ENCODE data around the gene DLX5.

DLX5 gene

GRCh38 chr7:97001656-97002554 is 22.7 kb downstream of the DLX5 start:
- Histone ChIP-seq H3K36me3 (replicated peaks in 1 of 2; ENCODE audit: control insufficient read depth in 2 of 2, insufficient read depth in 2 of 2, low read length in 2 of 2) (no peaks in the 10 kb centered on the region), H2AK5ac (ENCODE audit: low read depth, low read length) (no peak overlapping the region), H3K4me1 (ENCODE audit: control insufficient read depth in 2 of 2, insufficient read depth in 1 of 2, low read depth in 1 of 2, low read length in 2 of 2) (peaks cover 0 to 7% of the 10 kb centered on the region in 2 donors), H2BK120ac (ENCODE audit: low read depth, low read length) (no peak overlapping the region), H3K4me3 (ENCODE audit: low read length in 2 of 2) (no peak overlapping the region), H4K8ac (ENCODE audit: low read depth, low read length) (no peak overlapping the region), H2BK5ac (ENCODE audit: low read length) (no peak overlapping the region), H3K27ac (replicated peaks; ENCODE audit: low read length) (no peak overlapping the region), H3K79me1 (ENCODE audit: low read depth, low read length) (no peaks in the 10 kb centered on the region), H3K23ac (ENCODE audit: low read depth, low read length, poor library complexity) (no peak overlapping the region), H2BK12ac (ENCODE audit: low read length) (no peak overlapping the region), H3K18ac (ENCODE audit: low read length) (peak overlapping the region; percentile 72), H3K9ac (ENCODE audit: low read depth, low read length, poor library complexity) (no peak overlapping the region), H3K14ac (ENCODE audit: low read length) (no peak overlapping the region), H3K4me2 (ENCODE audit: insufficient read depth, low read length, poor library complexity, severe bottlenecking) (no peak overlapping the region), H2AFZ (ENCODE audit: low read length) (no peak overlapping the region), H3K27me3 (ENCODE audit: control insufficient read depth in 3 of 3, insufficient read depth in 3 of 3, low read depth in 1 of 3, low read length in 3 of 3) (peaks cover 40 to 92% (median 83%) of the 10 kb centered on the region in 3 experiments), H2BK15ac (ENCODE audit: low read length) (no peak overlapping the region), H3K4ac (ENCODE audit: low read length) (no peak overlapping the region), H4K91ac (ENCODE audit: low read depth, low read length, poor library complexity) (no peak overlapping the region), H3K9me3 (replicated peaks in 1 of 2; ENCODE audit: control insufficient read depth in 2 of 2, insufficient read depth in 1 of 2, low read depth in 1 of 2, low read length in 2 of 2) (no peaks in the 10 kb centered on the region)
- WGBS, 2 donors (ENCODE audit: extremely low coverage in 2 of 2, insufficient read length in 2 of 2, insufficient replicate concordance in 1 of 2) = no CpG with 5 or more reads among the region's 39 CpGs
- peak; percentile 23 for DNase-seq (ENCODE audit: low spot score)

GRCh38 chr7:97001221-97001620 is 23.4 kb downstream of the DLX5 start:
- no CpG with 5 or more reads among the region's 3 CpGs for WGBS, 2 donors (ENCODE audit: extremely low coverage in 2 of 2, insufficient read length in 2 of 2, insufficient replicate concordance in 1 of 2)
- Histone ChIP-seq H2AFZ (ENCODE audit: low read length) (no peak overlapping the region), H2BK12ac (ENCODE audit: low read length) (no peak overlapping the region), H3K9ac (ENCODE audit: low read depth, low read length, poor library complexity) (no peak overlapping the region), H3K4ac (ENCODE audit: low read length) (no peak overlapping the region), H3K4me3 (ENCODE audit: low read length in 2 of 2) (no peak overlapping the region), H2BK15ac (ENCODE audit: low read length) (no peak overlapping the region), H3K27me3 (ENCODE audit: control insufficient read depth in 3 of 3, insufficient read depth in 3 of 3, low read depth in 1 of 3, low read length in 3 of 3) (peaks cover 37 to 93% (median 84%) of the 10 kb centered on the region in 3 experiments), H3K36me3 (replicated peaks in 1 of 2; ENCODE audit: control insufficient read depth in 2 of 2, insufficient read depth in 2 of 2, low read length in 2 of 2) (no peaks in the 10 kb centered on the region), H2AK5ac (ENCODE audit: low read depth, low read length) (no peak overlapping the region), H3K4me2 (ENCODE audit: insufficient read depth, low read length, poor library complexity, severe bottlenecking) (no peak overlapping the region), H2BK120ac (ENCODE audit: low read depth, low read length) (no peak overlapping the region), H4K8ac (ENCODE audit: low read depth, low read length) (no peak overlapping the region), H4K91ac (ENCODE audit: low read depth, low read length, poor library complexity) (no peak overlapping the region), H3K4me1 (ENCODE audit: control insufficient read depth in 2 of 2, insufficient read depth in 1 of 2, low read depth in 1 of 2, low read length in 2 of 2) (peaks cover 0 to 7% of the 10 kb centered on the region in 2 donors), H3K79me1 (ENCODE audit: low read depth, low read length) (no peaks in the 10 kb centered on the region), H3K18ac (ENCODE audit: low read length) (no peak overlapping the region), H2BK5ac (ENCODE audit: low read length) (no peak overlapping the region), H3K23ac (ENCODE audit: low read depth, low read length, poor library complexity) (no peak overlapping the region), H3K27ac (replicated peaks; ENCODE audit: low read length) (no peak overlapping the region), H3K9me3 (replicated peaks in 1 of 2; ENCODE audit: control insufficient read depth in 2 of 2, insufficient read depth in 1 of 2, low read depth in 1 of 2, low read length in 2 of 2) (no peaks in the 10 kb centered on the region), H3K14ac (ENCODE audit: low read length) (no peak overlapping the region)
- DNase-seq (ENCODE audit: low spot score) = peak; percentile 9

GRCh38 chr7:96998744-96999143 is 25.9 kb downstream of the DLX5 start:
- H2BK5ac ChIP-seq (ENCODE audit: low read length) = no peak overlapping the region
- peaks cover 0 to 5% of the 10 kb centered on the region in 2 donors for H3K4me1 ChIP-seq (ENCODE audit: control insufficient read depth in 2 of 2, insufficient read depth in 1 of 2, low read depth in 1 of 2, low read length in 2 of 2)
- H2BK12ac ChIP-seq (ENCODE audit: low read length) = no peak overlapping the region
- H3K9me3 ChIP-seq (replicated peaks in 1 of 2; ENCODE audit: control insufficient read depth in 2 of 2, insufficient read depth in 1 of 2, low read depth in 1 of 2, low read length in 2 of 2) = peaks cover 0 to 4% of the 10 kb centered on the region in 2 donors
- H2AFZ ChIP-seq (ENCODE audit: low read length) = no peak overlapping the region
- no peak overlapping the region for H4K91ac ChIP-seq (ENCODE audit: low read depth, low read length, poor library complexity)
- no peak overlapping the region for H4K8ac ChIP-seq (ENCODE audit: low read depth, low read length)
- no peak overlapping the region for H3K4me3 ChIP-seq (ENCODE audit: low read length in 2 of 2)
- H3K4me2 ChIP-seq (ENCODE audit: insufficient read depth, low read length, poor library complexity, severe bottlenecking) = no peak overlapping the region
- H2BK15ac ChIP-seq (ENCODE audit: low read length) = no peak overlapping the region
- H3K79me1 ChIP-seq (ENCODE audit: low read depth, low read length) = no peaks in the 10 kb centered on the region
- H3K36me3 ChIP-seq (replicated peaks in 1 of 2; ENCODE audit: control insufficient read depth in 2 of 2, insufficient read depth in 2 of 2, low read length in 2 of 2) = no peaks in the 10 kb centered on the region
- no peak overlapping the region for H3K9ac ChIP-seq (ENCODE audit: low read depth, low read length, poor library complexity)
- H3K27ac ChIP-seq (replicated peaks; ENCODE audit: low read length) = no peak overlapping the region
- H2BK120ac ChIP-seq (ENCODE audit: low read depth, low read length) = no peak overlapping the region
- peak; percentile 40 for DNase-seq (ENCODE audit: low spot score)
- H2AK5ac ChIP-seq (ENCODE audit: low read depth, low read length) = no peak overlapping the region
- H3K23ac ChIP-seq (ENCODE audit: low read depth, low read length, poor library complexity) = no peak overlapping the region
- H3K18ac ChIP-seq (ENCODE audit: low read length) = no peak overlapping the region
- no peak overlapping the region for H3K14ac ChIP-seq (ENCODE audit: low read length)
- no peak overlapping the region for H3K4ac ChIP-seq (ENCODE audit: low read length)
- peaks cover 41 to 98% (median 94%) of the 10 kb centered on the region in 3 experiments for H3K27me3 ChIP-seq (ENCODE audit: control insufficient read depth in 3 of 3, insufficient read depth in 3 of 3, low read depth in 1 of 3, low read length in 3 of 3)
- WGBS, 2 donors (ENCODE audit: extremely low coverage in 2 of 2, insufficient read length in 2 of 2, insufficient replicate concordance in 1 of 2) = no CpG with 5 or more reads among the region's 14 CpGs

- no peak overlapping the region for H2BK12ac ChIP-seq (ENCODE audit: low read length)
- H3K4me2 ChIP-seq (ENCODE audit: insufficient read depth, low read length, poor library complexity, severe bottlenecking) = no peak overlapping the region
- no peak overlapping the region for H3K18ac ChIP-seq (ENCODE audit: low read length)
- no peak overlapping the region for H4K91ac ChIP-seq (ENCODE audit: low read depth, low read length, poor library complexity)
- no peak overlapping the region for H2AK5ac ChIP-seq (ENCODE audit: low read depth, low read length)
- H3K23ac ChIP-seq (ENCODE audit: low read depth, low read length, poor library complexity) = no peak overlapping the region
- no peaks in the 10 kb centered on the region for H3K79me1 ChIP-seq (ENCODE audit: low read depth, low read length)
- no CpG with 5 or more reads among the region's 11 CpGs for WGBS, 2 donors (ENCODE audit: extremely low coverage in 2 of 2, insufficient read length in 2 of 2, insufficient replicate concordance in 1 of 2)
- H3K4me3 ChIP-seq (ENCODE audit: low read length in 2 of 2) = no peak overlapping the region
- DNase-seq (ENCODE audit: low spot score) = no peak
- H3K4ac ChIP-seq (ENCODE audit: low read length) = no peak overlapping the region
- H3K9me3 ChIP-seq (replicated peaks in 1 of 2; ENCODE audit: control insufficient read depth in 2 of 2, insufficient read depth in 1 of 2, low read depth in 1 of 2, low read length in 2 of 2) = peaks cover 2 to 7% of the 10 kb centered on the region in 2 donors
- no peak overlapping the region for H3K9ac ChIP-seq (ENCODE audit: low read depth, low read length, poor library complexity)
- H3K27me3 ChIP-seq (ENCODE audit: control insufficient read depth in 3 of 3, insufficient read depth in 3 of 3, low read depth in 1 of 3, low read length in 3 of 3) = peaks cover 41 to 98% (median 94%) of the 10 kb centered on the region in 3 experiments
- no peak overlapping the region for H2BK5ac ChIP-seq (ENCODE audit: low read length)
- H2AFZ ChIP-seq (ENCODE audit: low read length) = no peak overlapping the region
- no peak overlapping the region for H4K8ac ChIP-seq (ENCODE audit: low read depth, low read length)
- no peaks in the 10 kb centered on the region for H3K36me3 ChIP-seq (replicated peaks in 1 of 2; ENCODE audit: control insufficient read depth in 2 of 2, insufficient read depth in 2 of 2, low read length in 2 of 2)
- H2BK15ac ChIP-seq (ENCODE audit: low read length) = no peak overlapping the region
- no peak overlapping the region for H3K14ac ChIP-seq (ENCODE audit: low read length)
- peaks cover 0 to 5% of the 10 kb centered on the region in 2 donors for H3K4me1 ChIP-seq (ENCODE audit: control insufficient read depth in 2 of 2, insufficient read depth in 1 of 2, low read depth in 1 of 2, low read length in 2 of 2)
- no peak overlapping the region for H2BK120ac ChIP-seq (ENCODE audit: low read depth, low read length)
- no peak overlapping the region for H3K27ac ChIP-seq (replicated peaks; ENCODE audit: low read length)
These were observed 26.3 kb downstream of the DLX5 start for GRCh38 chr7:96998333-96998732.

All from neuronal stem cell (in vitro differentiated cells).